Measurements from ENCODE around the gene CARM1.
"Not testable (repeated sequence)": the region's sequence is repeated elsewhere in the genome, so short reads cannot be mapped to it uniquely, and the experiment has no call there.

Gene CARM1

GRCh38 chr19:10935371-10936059 lies 64.2 kb downstream of the CARM1 start:
- no peak for DNase-seq

- peak; percentile 73 for DNase-seq
Observed at GRCh38 chr19:10936661-10937084, 65.3 kb downstream of the CARM1 start.

- not testable (repeated sequence) for DNase-seq
Observed at GRCh38 chr19:10941649-10942048, 70.3 kb downstream of the CARM1 start.

- DNase-seq, result not testable (repeated sequence)
Observed at GRCh38 chr19:10943412-10943811, 72.1 kb downstream of the CARM1 start.

GRCh38 chr19:10945264-10945663 lies 73.9 kb downstream of the CARM1 start:
- DNase-seq, result no peak

- no peak for DNase-seq
Observed at GRCh38 chr19:10946958-10947657, 75.8 kb downstream of the CARM1 start.

- no peak for DNase-seq
Observed at GRCh38 chr19:10952809-10953208, 81.5 kb downstream of the CARM1 start.

GRCh38 chr19:10959277-10959968 lies 88.1 kb downstream of the CARM1 start:
- DNase-seq, result not testable (repeated sequence)

- DNase-seq, result peak; percentile 95
Observed at GRCh38 chr19:10960314-10961072, 89.1 kb downstream of the CARM1 start, which contains the start of gene SMARCA4. SMARCA4 (plus strand) TSS chr19:10961030; CDS start chr19:10984152, 23,122 bp downstream.

- no peak for DNase-seq
Observed at GRCh38 chr19:10961073-10961860, 89.9 kb downstream of the CARM1 start.

GRCh38 chr19:10962863-10963262 lies 91.5 kb downstream of the CARM1 start:
- DNase-seq, result no peak

- DNase-seq, result no peak
Observed at GRCh38 chr19:10963865-10964264, 92.5 kb downstream of the CARM1 start.

GRCh38 chr19:10964903-10965302 lies 93.5 kb downstream of the CARM1 start:
- no peak for DNase-seq

GRCh38 chr19:10965398-10965797 lies 94.0 kb downstream of the CARM1 start:
- no peak for DNase-seq

GRCh38 chr19:10966809-10967208 lies 95.5 kb downstream of the CARM1 start:
- no peak for DNase-seq

GRCh38 chr19:10968527-10969135 lies 97.3 kb downstream of the CARM1 start:
- DNase-seq, result no peak

- DNase-seq, result no peak
Observed at GRCh38 chr19:10971107-10971726, 99.9 kb downstream of the CARM1 start.
